ENCODE results near the gene CROT.

Gene CROT

DNA sequence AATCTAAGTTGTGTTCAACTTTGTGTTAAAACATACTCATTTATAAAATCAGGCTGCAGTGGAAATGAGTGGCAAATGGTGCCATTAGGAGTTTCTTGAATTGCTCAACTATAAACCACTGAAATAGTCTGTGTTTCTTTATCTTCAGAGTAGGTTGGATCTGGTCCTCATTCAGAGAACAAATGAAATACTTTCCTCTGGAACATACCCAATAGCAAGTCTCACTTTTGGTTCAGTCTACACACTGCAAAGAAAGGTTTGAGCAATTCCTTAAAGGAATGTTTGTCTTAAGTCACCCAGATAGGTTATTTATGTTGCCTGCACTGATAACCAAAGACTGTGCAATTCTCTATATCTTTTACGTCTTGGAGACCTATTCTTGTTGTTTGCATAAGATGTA lies 67.6 kb downstream of the CROT start:
- H3K23ac ChIP-seq (ENCODE audit: low read length) = no peak overlapping the region
- peaks cover 2% of the 10 kb centered on the region for H3K79me1 ChIP-seq (ENCODE audit: low read length)
- no peak overlapping the region for H2BK120ac ChIP-seq (ENCODE audit: insufficient read depth, low read length, poor library complexity)
- H3K14ac ChIP-seq (ENCODE audit: low read length) = no peak overlapping the region
- H3K27me3 ChIP-seq (ENCODE audit: insufficient read depth, low read length) = no peaks in the 10 kb centered on the region
- no peaks in the 10 kb centered on the region for H3K36me3 ChIP-seq (ENCODE audit: control insufficient read depth in 1 of 2, insufficient read depth in 2 of 2, low read length in 2 of 2)
- H4K8ac ChIP-seq (ENCODE audit: low read depth, low read length) = no peak overlapping the region
- peaks cover 3 to 5% of the 10 kb centered on the region in 2 experiments for H3K4me1 ChIP-seq (ENCODE audit: control insufficient read depth in 1 of 2, insufficient read depth in 2 of 2, low read length in 2 of 2)
- no peak overlapping the region for H3K4me3 ChIP-seq (ENCODE audit: low read depth, low read length)
- no peak overlapping the region for H2AK5ac ChIP-seq (ENCODE audit: low read length)
- H2BK5ac ChIP-seq (ENCODE audit: low read depth, low read length, poor library complexity) = no peak overlapping the region
- no peak overlapping the region for H3K4ac ChIP-seq (ENCODE audit: low read depth, low read length)
- no peak overlapping the region for H3K9ac ChIP-seq (ENCODE audit: low read length)
- H4K91ac ChIP-seq (ENCODE audit: low read depth, low read length) = no peak overlapping the region
- H3K79me2 ChIP-seq (ENCODE audit: control insufficient read depth, insufficient read depth, low read length, poor library complexity) = no peaks in the 10 kb centered on the region
- no peak overlapping the region for H3K18ac ChIP-seq (ENCODE audit: low read length)
- no peak for DNase-seq
- H2AFZ ChIP-seq (ENCODE audit: insufficient read depth, low read length, poor library complexity) = no peak overlapping the region
- no peak overlapping the region for H4K12ac ChIP-seq (ENCODE audit: low read depth, low read length)
- WGBS (ENCODE audit: extremely low coverage, insufficient coverage, insufficient read length) = no CpG with 5 or more reads among the region's 1 CpG
- no peak overlapping the region for H3K4me2 ChIP-seq (ENCODE audit: low read length)
- H3K9me3 ChIP-seq (ENCODE audit: insufficient read depth, low read depth, low read length) = no peaks in the 10 kb centered on the region
- no peak overlapping the region for H2BK12ac ChIP-seq (ENCODE audit: low read length)
- no peak overlapping the region for H3K27ac ChIP-seq (ENCODE audit: low read depth, low read length)

DNA sequence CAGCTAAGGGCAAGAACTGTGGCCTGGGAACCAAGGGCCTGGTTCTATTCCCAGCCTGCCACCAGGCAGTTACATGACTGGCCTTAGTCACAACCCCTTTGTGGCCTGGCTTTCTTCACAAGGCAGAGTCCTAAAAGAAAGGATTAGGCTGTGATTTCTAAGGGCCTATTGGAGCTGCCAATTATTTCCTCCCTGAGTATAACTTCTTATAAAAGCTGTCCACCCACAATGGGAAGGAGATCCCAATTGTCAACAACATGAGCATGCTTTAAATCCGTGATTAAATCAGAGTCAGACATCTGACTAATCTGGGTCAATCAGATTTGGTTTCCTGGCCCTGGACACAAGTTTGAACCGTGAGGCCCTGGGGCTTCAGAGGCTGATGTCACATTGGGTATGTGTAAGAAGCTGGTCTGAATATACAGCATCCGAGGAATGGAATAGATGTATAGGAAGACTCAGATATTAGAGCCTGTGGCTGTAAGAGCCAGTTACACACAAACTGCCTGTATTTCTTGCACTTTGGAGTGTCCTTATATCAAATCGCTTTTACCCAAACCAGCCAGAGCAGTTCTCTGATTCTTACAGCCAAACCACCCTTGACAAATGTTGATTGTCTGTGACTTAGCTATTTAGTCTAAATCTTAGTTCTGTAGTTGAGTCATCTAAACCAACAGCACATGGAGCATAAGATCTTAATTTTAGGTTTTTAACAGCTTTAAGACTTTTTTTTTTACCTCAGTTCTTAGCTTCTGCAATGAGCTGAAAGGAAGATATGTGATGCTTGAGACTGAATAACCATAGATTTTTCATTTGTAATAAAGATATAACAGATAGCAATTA lies 68.7 kb downstream of the CROT start:
- DNase-seq = peak; percentile 67 to 71
- Histone ChIP-seq H4K8ac (ENCODE audit: low read depth, low read length) (no peak overlapping the region), H4K12ac (ENCODE audit: low read depth, low read length) (no peak overlapping the region), H3K18ac (ENCODE audit: low read length) (no peak overlapping the region), H3K14ac (ENCODE audit: low read length) (no peak overlapping the region), H3K36me3 (ENCODE audit: control insufficient read depth in 1 of 2, insufficient read depth in 2 of 2, low read length in 2 of 2) (no peaks in the 10 kb centered on the region), H3K9me3 (ENCODE audit: insufficient read depth, low read depth, low read length) (no peaks in the 10 kb centered on the region), H3K79me2 (ENCODE audit: control insufficient read depth, insufficient read depth, low read length, poor library complexity) (no peaks in the 10 kb centered on the region), H2BK120ac (ENCODE audit: insufficient read depth, low read length, poor library complexity) (peak overlapping the region; percentile 40), H3K4ac (ENCODE audit: low read depth, low read length) (no peak overlapping the region), H2BK12ac (ENCODE audit: low read length) (no peak overlapping the region), H2BK5ac (ENCODE audit: low read depth, low read length, poor library complexity) (no peak overlapping the region), H2AK5ac (ENCODE audit: low read length) (no peak overlapping the region), H4K91ac (ENCODE audit: low read depth, low read length) (peak overlapping the region; percentile 43), H2AFZ (ENCODE audit: insufficient read depth, low read length, poor library complexity) (no peak overlapping the region), H3K4me3 (ENCODE audit: low read depth, low read length) (no peak overlapping the region), H3K4me2 (ENCODE audit: low read length) (no peak overlapping the region), H3K27ac (ENCODE audit: low read depth, low read length) (peak overlapping the region; percentile 44), H3K79me1 (ENCODE audit: low read length) (peaks cover 2% of the 10 kb centered on the region), H3K9ac (ENCODE audit: low read length) (no peak overlapping the region), H3K27me3 (ENCODE audit: insufficient read depth, low read length) (no peaks in the 10 kb centered on the region), H3K4me1 (ENCODE audit: control insufficient read depth in 1 of 2, insufficient read depth in 2 of 2, low read length in 2 of 2) (peaks cover 3 to 5% of the 10 kb centered on the region in 2 experiments), H3K23ac (ENCODE audit: low read length) (no peak overlapping the region)
- WGBS (ENCODE audit: extremely low coverage, insufficient coverage, insufficient read length) = no CpG with 5 or more reads among the region's 4 CpGs

GRCh38 chr7:87414794-87415188 lies 69.3 kb downstream of the CROT start:
- Histone ChIP-seq H3K79me2 (ENCODE audit: control insufficient read depth, insufficient read depth, low read length, poor library complexity) (no peaks in the 10 kb centered on the region), H3K4me2 (ENCODE audit: low read length) (no peak overlapping the region), H2BK12ac (ENCODE audit: low read length) (peak overlapping the region; percentile 94), H4K91ac (ENCODE audit: low read depth, low read length) (peak overlapping the region; percentile 37), H3K4ac (ENCODE audit: low read depth, low read length) (no peak overlapping the region), H3K14ac (ENCODE audit: low read length) (peak overlapping the region; percentile 44), H3K23ac (ENCODE audit: low read length) (no peak overlapping the region), H3K9me3 (ENCODE audit: insufficient read depth, low read depth, low read length) (no peaks in the 10 kb centered on the region), H2AK5ac (ENCODE audit: low read length) (no peak overlapping the region), H3K27me3 (ENCODE audit: insufficient read depth, low read length) (no peaks in the 10 kb centered on the region), H3K4me3 (ENCODE audit: low read depth, low read length) (no peak overlapping the region), H2BK120ac (ENCODE audit: insufficient read depth, low read length, poor library complexity) (no peak overlapping the region), H3K79me1 (ENCODE audit: low read length) (peaks cover 2% of the 10 kb centered on the region), H3K36me3 (ENCODE audit: control insufficient read depth in 1 of 2, insufficient read depth in 2 of 2, low read length in 2 of 2) (no peaks in the 10 kb centered on the region), H2AFZ (ENCODE audit: insufficient read depth, low read length, poor library complexity) (no peak overlapping the region), H3K27ac (ENCODE audit: low read depth, low read length) (no peak overlapping the region), H3K9ac (ENCODE audit: low read length) (no peak overlapping the region), H2BK5ac (ENCODE audit: low read depth, low read length, poor library complexity) (no peak overlapping the region), H3K18ac (ENCODE audit: low read length) (no peak overlapping the region), H4K12ac (ENCODE audit: low read depth, low read length) (no peak overlapping the region), H4K8ac (ENCODE audit: low read depth, low read length) (no peak overlapping the region), H3K4me1 (ENCODE audit: control insufficient read depth in 1 of 2, insufficient read depth in 2 of 2, low read length in 2 of 2) (peaks cover 3 to 5% of the 10 kb centered on the region in 2 experiments)
- DNase-seq = no peak
- WGBS (ENCODE audit: extremely low coverage, insufficient coverage, insufficient read length) = no CpG with 5 or more reads among the region's 2 CpGs

- H2BK120ac ChIP-seq (ENCODE audit: insufficient read depth, low read length, poor library complexity) = no peak overlapping the region
- no CpG with 5 or more reads among the region's 5 CpGs for WGBS (ENCODE audit: extremely low coverage, insufficient coverage, insufficient read length)
- no peaks in the 10 kb centered on the region for H3K9me3 ChIP-seq (ENCODE audit: insufficient read depth, low read depth, low read length)
- no peak overlapping the region for H2AFZ ChIP-seq (ENCODE audit: insufficient read depth, low read length, poor library complexity)
- no peak overlapping the region for H2BK5ac ChIP-seq (ENCODE audit: low read depth, low read length, poor library complexity)
- no peak overlapping the region for H2BK12ac ChIP-seq (ENCODE audit: low read length)
- H3K4me1 ChIP-seq (ENCODE audit: control insufficient read depth in 1 of 2, insufficient read depth in 2 of 2, low read length in 2 of 2) = peaks cover 3 to 5% of the 10 kb centered on the region in 2 experiments
- DNase-seq = peak; percentile 52 to 93
- H3K4me3 ChIP-seq (ENCODE audit: low read depth, low read length) = no peak overlapping the region
- no peak overlapping the region for H3K14ac ChIP-seq (ENCODE audit: low read length)
- peaks cover 2% of the 10 kb centered on the region for H3K79me1 ChIP-seq (ENCODE audit: low read length)
- H3K27ac ChIP-seq (ENCODE audit: low read depth, low read length) = no peak overlapping the region
- H3K27me3 ChIP-seq (ENCODE audit: insufficient read depth, low read length) = no peaks in the 10 kb centered on the region
- no peak overlapping the region for H4K12ac ChIP-seq (ENCODE audit: low read depth, low read length)
- no peak overlapping the region for H3K4ac ChIP-seq (ENCODE audit: low read depth, low read length)
- H2AK5ac ChIP-seq (ENCODE audit: low read length) = no peak overlapping the region
- H4K91ac ChIP-seq (ENCODE audit: low read depth, low read length) = no peak overlapping the region
- H3K4me2 ChIP-seq (ENCODE audit: low read length) = no peak overlapping the region
- no peak overlapping the region for H3K23ac ChIP-seq (ENCODE audit: low read length)
- no peaks in the 10 kb centered on the region for H3K79me2 ChIP-seq (ENCODE audit: control insufficient read depth, insufficient read depth, low read length, poor library complexity)
- no peaks in the 10 kb centered on the region for H3K36me3 ChIP-seq (ENCODE audit: control insufficient read depth in 1 of 2, insufficient read depth in 2 of 2, low read length in 2 of 2)
- no peak overlapping the region for H3K18ac ChIP-seq (ENCODE audit: low read length)
- no peak overlapping the region for H3K9ac ChIP-seq (ENCODE audit: low read length)
- no peak overlapping the region for H4K8ac ChIP-seq (ENCODE audit: low read depth, low read length)
Measured at GRCh38 chr7:87416682-87417587, 71.5 kb downstream of the CROT start.
